ENCODE data around the gene ACRV1.
"Not testable (repeated sequence)": the region's sequence is repeated elsewhere in the genome, so short reads cannot be mapped to it uniquely, and the experiment has no call there.

Gene ACRV1, protein sequence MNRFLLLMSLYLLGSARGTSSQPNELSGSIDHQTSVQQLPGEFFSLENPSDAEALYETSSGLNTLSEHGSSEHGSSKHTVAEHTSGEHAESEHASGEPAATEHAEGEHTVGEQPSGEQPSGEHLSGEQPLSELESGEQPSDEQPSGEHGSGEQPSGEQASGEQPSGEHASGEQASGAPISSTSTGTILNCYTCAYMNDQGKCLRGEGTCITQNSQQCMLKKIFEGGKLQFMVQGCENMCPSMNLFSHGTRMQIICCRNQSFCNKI

DNA sequence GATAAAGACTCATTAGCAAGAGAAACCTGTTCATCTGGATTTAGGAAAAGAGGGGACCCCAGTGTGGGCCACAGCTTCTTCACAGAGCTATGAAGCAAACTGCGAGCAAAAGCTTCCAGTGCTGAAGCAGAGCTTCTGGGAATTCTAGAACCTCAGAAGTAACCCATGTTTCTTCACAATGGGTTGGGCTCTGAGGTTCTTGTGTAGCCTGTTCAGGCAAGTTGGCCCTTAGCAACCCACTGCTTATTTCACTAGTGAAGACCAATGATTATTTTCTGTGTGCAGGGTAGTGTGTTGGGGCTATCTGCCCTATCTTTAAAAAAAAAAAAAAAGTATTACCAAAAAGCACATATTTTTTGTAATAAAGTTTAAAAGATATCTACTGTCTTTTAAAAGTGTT, at the start of gene ACRV1:
Gene ACRV1 (minus strand): TSS at position 101 of the 400 bp plus-strand sequence. CDS start 67 bp downstream, at position 34.
- DNase-seq (ENCODE audit: low read depth) = no peak

DNA sequence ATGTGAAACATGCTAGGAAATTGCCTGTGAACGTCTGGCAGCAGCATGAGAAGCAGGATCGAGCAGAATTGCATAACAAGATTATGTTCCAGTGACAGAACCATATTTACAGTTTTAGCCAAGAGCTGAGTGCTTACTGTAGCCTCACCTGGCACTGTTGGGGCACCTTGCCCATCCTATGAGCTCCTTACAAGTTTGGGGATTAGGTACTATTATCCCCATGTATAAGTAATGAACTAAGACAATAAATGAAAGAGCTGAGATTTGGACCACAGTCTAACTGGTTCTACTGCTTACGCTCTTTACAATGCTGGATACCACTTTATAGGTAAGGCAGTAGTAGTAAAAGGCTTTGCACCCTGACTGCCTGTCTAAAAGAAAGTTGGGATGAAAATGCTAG, 48.3 kb upstream of the ACRV1 start:
- no peak for DNase-seq (ENCODE audit: low read depth)

GRCh38 chr11:125724125-125724524, 43.5 kb upstream of the ACRV1 start:
- peak; percentile 6 for DNase-seq (ENCODE audit: low read depth)

DNA sequence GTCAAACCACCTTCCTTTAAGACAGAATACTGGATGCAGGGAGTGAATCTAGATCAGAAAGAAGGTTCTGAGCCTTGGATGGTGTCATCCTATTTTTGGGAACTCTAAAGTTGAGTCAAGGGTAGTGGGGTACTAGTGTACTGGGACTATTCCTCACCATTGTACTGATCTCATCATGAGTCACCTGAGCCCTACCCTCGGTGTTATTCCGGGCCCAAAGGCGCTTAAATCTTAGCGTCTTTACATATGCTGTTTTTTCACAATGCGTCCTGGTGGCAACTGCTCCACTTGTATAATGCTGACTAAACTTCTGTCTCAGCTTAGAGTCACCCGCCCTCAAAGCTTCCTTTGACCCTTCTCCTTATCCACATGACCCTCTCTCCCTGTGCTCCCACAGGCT, 40.1 kb upstream of the ACRV1 start:
- DNase-seq (ENCODE audit: low read depth) = no peak

GRCh38 chr11:125704686-125705085, 24.0 kb upstream of the ACRV1 start:
- not testable (repeated sequence) for DNase-seq (ENCODE audit: low read depth)

DNA sequence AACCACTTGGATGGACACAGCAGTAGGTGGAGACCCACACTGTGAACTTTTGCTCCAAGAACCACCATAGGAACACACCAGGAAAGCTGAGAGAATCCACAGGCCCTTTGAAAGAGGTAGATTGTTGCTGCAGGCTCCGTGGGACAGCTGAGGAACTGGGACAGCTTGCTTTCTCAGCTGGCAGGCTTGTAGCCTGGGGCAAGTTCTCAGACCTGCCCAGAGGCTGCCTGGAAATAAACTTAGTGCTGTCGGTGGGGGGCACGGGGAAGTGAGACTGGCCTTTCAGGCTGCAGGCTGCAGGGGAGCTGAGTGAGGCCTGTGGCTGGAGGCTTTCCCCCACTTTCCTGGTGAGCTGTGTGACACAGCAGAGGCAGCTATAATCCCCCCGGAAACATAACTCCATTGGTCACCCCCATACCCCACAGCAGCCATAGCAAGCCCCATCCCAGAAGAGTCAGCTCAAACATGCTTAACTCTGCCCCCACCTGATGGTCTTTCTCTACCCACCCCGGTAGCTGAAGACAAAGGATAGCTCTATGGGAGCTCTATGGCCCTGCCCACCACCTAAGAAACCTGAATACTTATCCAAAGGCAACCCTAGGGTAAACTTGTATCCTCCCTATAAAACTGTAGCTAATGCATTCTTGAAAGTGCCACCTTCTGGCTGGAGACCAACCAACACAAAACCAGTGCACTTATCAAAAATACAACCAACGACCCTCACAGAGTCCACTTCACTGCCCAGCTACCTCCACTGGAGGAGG, 21.4 kb upstream of the ACRV1 start:
- DNase-seq (ENCODE audit: low read depth) = no peak

- no peak for DNase-seq (ENCODE audit: low read depth)
Observed at GRCh38 chr11:125701018-125701610, 20.5 kb upstream of the ACRV1 start.

- DNase-seq (ENCODE audit: low read depth) = no peak
Observed at GRCh38 chr11:125694951-125695350, 14.3 kb upstream of the ACRV1 start.

DNA sequence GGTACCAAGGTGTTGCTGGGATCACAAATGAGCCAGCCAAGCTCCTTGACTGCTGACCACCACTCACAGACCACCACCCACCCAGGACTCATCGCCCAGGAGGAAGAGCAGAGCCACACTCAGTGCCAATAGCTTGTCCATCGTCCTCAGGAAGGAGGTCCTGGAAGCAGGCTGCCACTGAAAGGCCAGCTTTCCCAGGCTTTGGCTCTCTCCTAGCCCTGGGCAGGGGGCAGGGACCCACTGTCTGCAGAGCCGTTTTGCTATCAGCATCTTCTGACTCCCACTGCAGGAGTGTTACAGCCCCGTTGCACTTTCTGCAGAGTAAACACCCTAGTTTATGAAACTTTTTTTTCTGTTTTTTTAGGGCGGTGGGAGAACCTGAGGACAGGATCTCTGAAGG, 12.2 kb upstream of the ACRV1 start:
- no peak for DNase-seq (ENCODE audit: low read depth)

- DNase-seq (ENCODE audit: low read depth) = no peak
Observed at GRCh38 chr11:125690006-125690405, 9.4 kb upstream of the ACRV1 start.

DNA sequence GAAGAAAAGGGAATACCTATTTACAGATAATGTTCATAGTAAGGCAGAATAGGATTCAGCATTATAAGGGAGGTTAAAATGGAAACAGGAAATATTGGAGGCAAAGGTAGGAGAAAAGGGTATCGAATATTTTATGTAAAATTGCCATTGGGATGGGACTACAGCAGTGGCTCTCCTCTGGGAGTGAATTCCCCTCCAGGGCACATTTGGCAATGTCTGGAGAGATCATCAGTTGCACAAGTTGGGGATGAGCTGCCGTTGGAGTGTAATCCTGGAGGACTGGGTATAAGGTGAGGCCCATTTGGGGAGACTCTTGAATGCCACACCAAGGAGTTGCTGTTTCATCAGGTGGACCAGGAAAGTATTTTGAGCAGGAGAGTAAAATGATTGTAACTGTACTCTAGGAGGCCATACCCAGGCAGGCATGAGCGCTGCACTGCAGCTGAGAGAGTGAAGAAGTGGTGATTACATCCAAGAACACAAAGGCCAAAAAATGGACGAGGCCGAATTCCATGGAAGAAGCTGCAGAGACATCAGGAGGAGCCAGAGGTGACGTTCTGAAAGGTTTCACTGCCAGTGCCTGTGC, 8.7 kb upstream of the ACRV1 start:
- DNase-seq (ENCODE audit: low read depth) = no peak

DNA sequence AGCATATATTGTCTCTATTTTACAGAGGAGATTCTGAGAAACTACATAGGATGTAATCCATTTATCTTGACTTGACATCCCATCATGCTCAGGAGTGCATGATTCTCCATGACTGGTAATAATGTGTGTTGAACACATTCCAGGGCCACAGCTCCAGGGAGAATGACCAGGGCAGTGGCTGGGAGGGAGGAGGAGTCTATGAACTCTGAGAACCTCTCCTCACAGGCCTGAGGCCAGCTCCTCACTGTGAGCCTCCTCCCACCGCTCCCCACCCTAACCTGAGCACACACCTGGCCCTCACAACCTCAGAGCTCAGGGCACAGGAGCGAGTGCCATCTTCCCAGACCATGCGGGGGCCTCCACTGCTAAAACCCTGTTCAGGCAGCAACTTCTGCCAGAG, 8.0 kb upstream of the ACRV1 start:
- DNase-seq (ENCODE audit: low read depth) = no peak

DNA sequence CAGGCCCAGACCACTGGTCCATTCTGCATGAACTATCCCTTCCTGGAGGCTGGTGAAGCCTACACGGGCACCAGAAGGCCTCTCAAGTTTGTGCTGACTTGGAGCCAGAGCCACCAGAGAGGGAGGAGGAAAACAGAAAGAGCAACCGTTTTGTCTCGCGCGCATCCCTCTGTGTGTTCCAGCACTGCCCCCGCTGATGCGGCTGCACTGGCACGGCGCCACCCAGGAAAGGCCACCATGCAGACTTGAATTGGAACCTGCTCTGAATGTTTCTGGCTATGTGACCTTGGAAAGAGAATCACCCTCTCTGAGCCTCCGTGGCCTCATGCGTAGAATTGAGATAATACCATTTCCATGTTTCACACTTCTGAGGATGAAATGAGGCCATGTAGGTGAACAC, 7.4 kb upstream of the ACRV1 start:
- DNase-seq (ENCODE audit: low read depth) = no peak

GRCh38 chr11:125685228-125685627, 4.6 kb upstream of the ACRV1 start:
- DNase-seq (ENCODE audit: low read depth) = no peak

DNA sequence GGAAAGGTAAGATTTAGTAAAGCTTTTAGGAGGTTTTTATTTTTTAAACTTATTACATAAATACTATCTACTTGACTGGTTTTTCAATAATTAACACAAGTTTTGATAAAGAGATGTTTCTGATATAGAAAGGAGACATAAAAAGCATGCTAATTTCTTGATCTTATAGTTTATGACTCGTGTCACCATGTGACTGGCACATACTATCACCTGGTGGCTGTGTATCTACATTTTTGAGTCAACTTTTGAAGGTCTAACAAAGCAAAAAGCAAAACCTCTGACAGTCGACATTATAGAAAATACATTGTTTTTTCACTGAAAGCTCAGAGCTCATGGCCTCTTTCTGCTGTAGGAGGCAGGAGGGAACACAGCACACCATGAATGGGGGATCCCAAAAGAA, 810 bp downstream of the ACRV1 start:
- DNase-seq (ENCODE audit: low read depth) = no peak

DNA sequence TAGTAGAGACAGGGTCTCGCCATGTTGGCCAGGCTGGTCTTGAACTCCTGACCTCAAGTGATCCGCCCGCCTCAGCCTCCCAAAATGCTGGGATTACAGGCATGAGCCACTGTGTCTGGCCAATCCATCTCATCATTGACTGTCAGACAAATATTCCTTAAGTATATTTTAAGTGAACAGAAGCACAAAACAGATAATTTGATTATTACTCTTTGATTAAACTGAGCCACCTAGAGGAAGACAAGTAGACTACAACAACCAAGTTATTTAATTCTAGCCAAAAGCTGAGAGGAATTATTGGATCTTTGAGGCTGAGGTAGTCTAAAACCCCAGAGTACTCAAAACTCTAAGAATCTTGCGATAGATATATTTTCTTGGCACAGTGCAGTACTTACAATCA, 1.2 kb downstream of the ACRV1 start:
- no peak for DNase-seq (ENCODE audit: low read depth)

GRCh38 chr11:125675196-125675595, 5.5 kb downstream of the ACRV1 start:
- DNase-seq (ENCODE audit: low read depth) = no peak

GRCh38 chr11:125674210-125674609, 6.4 kb downstream of the ACRV1 start:
- no peak for DNase-seq (ENCODE audit: low read depth)

- DNase-seq (ENCODE audit: low read depth) = no peak
Observed at GRCh38 chr11:125671561-125671960, 9.1 kb downstream of the ACRV1 start.

- no peak for DNase-seq (ENCODE audit: low read depth)
Observed at GRCh38 chr11:125670172-125670571, 10.5 kb downstream of the ACRV1 start.

- no peak for DNase-seq (ENCODE audit: low read depth)
Observed at GRCh38 chr11:125667151-125667550, 13.5 kb downstream of the ACRV1 start.

GRCh38 chr11:125663910-125664309, 16.7 kb downstream of the ACRV1 start:
- no peak for DNase-seq (ENCODE audit: low read depth)

- DNase-seq (ENCODE audit: low read depth) = no peak
Observed at GRCh38 chr11:125662689-125663088, 18.0 kb downstream of the ACRV1 start.

All from GM04504 (cell line).